Fibroblast of skin of scalp (primary cell): ENCODE data around the gene ABL2.
A peak's percentile ranks its signal among the peaks of the same experiment; 100 is the strongest.
"Not testable (repeated sequence)": the region's sequence is repeated elsewhere in the genome, so short reads cannot be mapped to it uniquely, and the experiment has no call there.

ENCODE experiments used
- DNase-seq: peaks from one replicate; pipeline ENCODE4 v3.0.0-alpha.2; 2013

The ABL2 gene

DNA sequence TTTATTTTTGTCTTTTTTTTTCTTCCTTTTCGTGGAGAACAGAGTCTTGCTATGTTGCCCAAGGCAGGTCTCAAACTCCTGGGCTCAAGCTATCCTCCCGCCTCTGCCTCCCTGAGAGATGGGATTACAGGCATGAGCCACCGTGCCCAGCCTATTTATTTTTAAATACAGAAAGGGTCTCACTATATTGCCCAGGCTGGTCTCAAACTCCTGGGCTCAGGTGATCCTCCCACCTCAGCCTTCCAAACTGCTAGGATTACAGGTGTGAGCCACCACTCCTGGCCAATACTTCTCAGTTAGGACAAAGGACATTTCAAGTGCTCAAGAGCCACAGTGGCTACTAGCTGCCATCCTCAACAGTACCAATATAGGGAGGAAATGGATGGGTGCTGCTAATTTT, 16.2 kb downstream of the ABL2 start:
- not testable (repeated sequence) for DNase-seq

DNA sequence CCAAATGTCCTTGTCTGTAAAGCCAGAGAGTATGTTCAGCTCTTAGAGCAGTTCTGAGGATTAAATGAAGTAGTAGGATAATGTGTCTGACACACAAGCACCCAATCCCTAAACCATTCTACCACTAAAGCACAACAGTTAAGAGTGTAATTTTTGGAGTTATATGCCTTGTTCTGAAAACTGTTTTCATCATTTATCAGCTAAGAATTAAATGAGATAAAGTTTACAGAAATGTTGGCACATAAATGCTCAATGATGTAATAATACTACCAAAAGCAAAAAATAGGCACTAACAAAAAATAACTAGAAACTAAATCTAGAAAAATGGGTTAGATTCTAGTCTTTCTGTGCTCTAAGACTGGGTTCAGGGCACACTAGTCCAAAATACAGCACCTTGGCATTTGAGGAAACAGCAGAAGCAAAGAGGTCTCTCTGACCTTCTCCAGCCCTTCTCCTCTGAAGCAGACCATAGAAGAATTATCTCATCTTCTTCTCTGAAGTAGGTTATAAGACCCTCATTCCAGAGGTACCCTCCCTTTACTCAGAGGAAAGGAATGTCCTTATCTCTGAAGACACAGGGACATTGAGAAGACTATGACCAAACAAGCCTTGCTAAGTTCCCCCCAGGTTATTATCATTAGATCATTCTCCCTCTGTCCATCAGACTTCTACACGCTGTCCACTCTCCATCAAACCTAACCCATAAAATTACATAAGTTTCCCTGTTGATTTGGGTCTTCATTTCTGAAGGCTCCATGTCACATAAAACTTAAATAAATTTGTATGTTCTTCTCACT, 20.6 kb downstream of the ABL2 start:
- DNase-seq, result no peak

DNA sequence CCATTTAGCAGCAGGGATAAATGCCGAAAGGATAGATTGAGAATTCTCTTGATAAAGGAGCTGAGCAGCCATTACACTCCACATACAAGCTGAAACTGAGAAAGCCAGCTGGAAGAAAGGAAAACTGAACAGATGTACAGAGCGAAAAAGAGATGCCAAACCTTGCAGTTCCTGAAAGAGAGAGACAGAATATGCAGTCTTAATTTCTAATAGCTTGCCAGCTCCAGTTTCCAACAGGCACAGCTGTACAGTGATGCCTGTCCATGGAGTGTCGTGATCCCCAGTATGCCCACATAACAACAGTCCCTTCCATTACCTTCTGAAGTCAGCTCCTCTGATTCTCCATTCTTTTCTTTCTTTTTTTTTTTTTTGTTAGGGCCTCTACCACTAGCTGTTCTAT, 22.7 kb downstream of the ABL2 start:
- no peak for DNase-seq

DNA sequence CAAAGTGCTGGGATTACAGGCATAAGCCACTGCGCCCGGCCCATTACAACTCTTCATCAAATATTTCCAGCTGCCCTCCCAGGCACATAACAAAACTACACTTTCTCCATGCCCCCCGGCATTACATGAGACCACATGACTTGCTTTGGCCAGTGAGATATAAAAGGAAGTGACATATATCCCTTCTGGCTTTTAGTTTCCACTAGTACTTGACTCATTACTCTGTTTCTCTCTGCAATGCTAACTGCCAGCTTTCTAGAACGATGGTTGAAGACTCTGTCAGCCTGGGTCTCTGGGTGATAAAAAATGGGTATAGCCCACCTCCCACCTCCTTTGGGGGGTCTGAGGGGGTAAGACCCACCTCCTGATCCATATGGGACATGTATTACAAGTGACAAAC, 24.2 kb downstream of the ABL2 start:
- DNase-seq, result no peak

DNA sequence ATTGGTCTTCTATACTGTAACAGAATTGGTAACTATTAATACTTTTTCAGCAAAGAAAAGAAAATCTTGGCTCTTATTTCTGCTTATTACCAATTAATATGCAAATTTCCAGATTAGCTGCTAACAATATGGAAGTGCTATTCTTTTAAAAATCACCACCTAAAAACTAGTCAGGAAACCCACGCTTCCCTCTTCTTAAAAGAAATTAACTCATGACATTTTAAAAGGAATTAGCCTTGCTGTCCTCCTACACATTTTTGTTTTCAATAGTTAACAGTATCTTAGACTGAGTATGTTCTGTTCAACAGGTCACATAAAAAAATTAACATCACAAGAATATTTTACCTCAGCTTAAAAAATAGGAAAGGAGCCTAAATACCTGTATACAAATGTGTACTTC, 27.3 kb downstream of the ABL2 start:
- DNase-seq, result no peak

DNA sequence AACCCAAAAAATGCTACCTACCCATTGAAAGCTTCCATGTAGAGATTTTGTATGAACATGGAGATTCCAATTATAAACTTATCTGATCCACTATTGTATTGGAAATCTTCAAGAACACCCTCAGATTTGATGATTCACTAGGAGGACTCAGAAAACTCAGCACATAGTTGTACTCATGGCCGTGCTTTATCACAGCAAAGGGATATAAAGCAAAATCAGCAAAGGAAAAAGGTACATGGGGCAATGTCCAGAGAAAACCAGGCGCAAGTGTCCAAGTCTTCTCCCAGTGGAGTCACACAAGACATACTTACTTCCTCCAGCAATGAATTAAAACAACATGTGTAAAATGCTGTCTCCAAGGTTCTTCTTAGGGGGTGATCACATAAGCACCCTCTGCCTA, 28.9 kb downstream of the ABL2 start:
- no peak for DNase-seq

DNA sequence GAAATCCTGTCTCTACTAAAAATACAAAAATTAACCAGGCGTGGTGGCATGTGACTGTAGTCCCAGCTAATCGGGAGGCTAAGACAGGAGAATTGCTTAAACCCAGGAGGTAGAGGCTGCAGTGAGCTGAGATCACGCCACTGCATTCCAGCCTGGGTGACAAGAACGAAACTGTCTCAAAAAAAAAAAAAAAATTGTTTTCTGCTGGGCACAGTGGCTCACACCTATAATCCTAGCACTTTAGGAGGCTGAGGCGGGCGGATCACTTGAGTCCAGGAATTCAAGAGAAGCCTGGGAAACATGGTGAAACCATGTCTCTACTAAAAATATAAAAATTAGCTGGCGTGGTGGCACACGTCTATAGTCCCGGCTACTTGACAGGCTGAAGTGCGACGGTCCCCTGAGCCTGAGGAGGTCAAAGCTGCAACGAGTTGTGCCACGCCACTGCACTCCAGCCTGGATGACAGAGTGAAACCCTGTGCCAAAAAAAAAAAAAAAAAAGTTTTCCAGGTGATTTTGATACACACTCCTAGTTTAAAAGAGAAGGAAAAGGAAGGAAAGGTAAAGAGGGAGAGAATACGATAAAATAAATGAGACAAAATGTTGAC, 31.7 kb downstream of the ABL2 start:
- no peak for DNase-seq

DNA sequence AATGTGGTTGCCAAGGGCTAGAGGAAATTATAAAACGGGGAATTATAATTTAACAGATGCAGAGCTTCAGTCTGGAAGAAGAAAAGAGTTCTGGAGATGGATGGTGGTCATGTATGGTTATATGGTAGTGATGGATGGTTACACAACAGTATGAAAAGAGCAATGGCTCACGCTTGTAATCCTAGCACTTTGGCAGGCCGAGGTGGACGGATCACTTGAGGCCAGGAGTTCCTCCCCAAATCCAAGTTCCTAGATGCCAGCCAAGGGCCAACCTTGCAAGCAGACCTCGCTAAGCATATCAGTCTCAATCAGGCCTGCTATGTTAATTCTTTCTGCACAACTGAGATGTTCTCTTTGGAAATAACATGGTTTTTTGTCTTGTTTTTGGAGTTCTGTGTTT, 33.6 kb downstream of the ABL2 start:
- not testable (repeated sequence) for DNase-seq

DNA sequence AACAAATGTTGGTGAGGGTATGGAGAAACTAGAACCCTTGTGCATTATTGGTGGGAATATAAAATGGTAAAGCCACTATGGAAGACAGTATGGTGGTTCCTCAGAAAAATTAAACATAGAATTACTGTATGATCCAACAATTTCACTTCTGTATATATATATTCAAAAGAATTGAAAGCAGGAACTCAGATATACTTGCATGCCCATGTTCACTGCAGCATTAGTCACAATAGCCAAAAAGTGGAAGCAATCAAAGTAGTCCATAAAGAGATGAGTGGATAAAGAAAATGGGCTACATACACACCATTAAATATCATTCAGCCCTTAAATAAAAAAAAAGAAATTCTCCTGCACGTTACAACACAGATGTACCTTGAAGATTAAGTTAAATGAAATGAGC, 34.1 kb downstream of the ABL2 start:
- no peak for DNase-seq

DNA sequence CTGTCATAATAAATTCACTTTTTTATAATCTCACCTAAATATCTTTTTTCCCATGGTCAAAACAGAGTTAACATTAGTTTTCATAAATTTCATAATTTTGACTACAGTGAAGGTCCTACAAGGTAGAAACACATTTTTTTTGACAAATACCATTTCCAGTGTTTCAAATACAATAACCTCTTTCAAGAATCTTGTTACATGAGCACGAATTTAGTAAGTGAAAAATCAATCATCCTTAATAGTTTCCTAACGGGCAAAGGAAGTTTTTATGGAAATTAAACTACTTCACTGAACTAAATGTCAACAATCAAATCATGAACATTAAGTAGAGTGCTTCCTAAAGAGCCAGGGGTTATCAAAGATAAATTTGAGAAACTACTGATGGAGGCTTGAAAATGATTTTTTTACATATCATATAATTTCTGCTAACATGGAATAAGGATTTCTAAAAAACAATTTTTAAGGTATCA, 35.4 kb downstream of the ABL2 start:
- DNase-seq, result no peak

DNA sequence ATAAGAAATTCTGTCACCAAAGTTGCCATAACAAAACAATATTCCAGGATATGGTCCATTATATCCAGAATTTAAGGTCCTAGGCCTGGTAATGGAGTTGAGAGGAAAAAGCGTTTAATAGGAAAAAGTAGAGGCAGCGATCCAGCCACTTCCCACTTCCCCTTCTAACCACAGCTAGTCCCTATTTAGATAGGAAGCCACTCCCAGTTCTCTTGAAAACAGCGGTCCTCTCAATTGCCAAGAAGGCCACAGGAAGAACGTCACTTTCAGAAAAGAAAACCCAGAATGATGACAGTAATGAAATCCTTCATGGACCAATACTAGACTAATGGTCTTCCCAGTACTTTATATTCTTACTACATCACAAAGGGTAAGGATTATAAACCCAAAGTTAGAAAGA, 38.6 kb downstream of the ABL2 start:
- DNase-seq, result no peak

DNA sequence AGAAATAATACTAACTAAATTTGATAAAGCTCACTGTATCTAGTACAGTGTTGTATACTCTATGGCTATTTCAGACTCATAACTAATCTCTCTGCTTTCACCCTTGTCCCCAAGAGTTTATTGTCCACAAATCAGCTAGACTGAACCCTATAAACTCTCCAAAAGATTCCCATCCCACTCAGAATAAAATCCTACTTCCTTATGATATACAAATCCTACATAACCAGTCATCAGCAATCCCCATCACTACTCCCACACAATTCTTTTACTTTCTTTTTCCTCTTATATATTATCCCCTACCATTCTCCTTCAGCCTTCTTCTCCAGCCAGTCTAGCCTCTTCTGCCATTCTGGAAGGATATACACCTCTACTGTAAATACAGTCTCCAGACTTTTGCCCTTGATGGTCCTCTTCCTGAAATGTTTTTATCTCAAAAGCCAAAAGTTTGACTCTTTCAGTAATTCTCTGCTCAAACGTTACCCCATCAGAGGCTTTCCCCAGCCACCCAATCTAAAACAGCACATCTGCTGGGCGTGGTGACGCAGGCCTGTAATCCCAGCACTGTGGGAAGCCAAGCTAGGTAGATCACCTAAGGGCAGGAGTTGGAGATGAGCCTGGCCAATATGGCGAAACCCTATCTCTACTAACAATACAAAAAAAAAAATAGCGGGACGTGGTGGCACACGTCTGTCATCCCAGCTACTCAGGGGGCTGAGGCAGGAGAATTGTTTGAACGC, 41.6 kb downstream of the ABL2 start:
- no peak for DNase-seq

DNA sequence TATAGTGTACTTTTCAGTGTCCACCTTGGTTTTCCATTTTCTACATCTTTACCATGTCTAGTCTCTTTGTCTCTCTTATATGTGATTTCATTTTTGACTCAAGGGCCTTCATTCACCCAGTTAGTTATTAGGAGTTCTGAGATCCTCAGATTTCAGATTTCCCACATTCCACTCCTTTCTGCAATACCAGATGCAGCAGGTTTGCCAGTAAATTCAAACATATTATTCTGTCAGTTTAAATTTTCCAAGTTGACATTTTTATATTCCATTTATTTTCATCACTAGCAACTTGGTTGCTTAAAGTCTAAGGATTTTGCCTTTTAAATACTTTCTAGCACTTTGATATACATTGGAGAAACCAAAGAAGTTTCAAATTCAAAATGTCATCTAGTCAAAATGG, 42.4 kb downstream of the ABL2 start:
- DNase-seq, result no peak

DNA sequence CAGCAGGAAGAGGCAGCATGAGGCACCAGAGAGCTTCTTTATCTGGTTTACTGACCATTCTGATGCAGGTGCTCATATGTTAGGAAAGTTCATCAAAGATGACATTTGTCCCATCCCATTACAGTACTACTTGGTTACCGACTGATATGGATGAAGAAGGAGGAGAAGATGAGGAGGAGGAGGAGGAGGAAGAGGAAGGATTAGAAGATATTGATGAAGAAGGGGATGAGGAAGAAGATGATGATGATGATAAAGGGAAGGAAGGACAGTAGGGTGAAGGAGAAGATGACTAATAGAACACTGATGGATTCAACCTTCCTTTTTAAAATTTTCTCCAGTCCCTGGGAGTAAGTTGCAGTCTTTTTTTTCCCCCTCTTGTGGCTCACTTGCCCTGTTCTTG, 45.1 kb downstream of the ABL2 start:
- DNase-seq, result no peak

DNA sequence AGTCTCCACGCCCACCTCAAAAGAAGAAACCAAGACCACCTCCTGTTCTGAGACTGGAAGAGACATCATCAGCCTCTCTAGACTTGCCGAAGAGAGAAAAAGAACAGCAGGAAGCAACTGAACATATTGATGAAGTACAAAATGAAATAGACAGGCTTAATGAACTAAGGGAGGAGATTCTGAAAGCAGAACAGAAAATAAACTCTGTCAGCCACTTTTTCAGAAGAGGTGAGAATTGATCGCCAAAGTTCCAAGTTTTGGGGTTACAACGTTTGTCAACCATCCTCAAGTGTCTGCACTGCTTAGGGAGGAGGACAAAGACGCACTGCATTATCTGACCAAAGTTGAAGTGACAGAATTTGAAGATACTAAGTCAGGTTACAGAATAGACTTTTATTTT, 45.6 kb downstream of the ABL2 start:
- DNase-seq, result no peak

DNA sequence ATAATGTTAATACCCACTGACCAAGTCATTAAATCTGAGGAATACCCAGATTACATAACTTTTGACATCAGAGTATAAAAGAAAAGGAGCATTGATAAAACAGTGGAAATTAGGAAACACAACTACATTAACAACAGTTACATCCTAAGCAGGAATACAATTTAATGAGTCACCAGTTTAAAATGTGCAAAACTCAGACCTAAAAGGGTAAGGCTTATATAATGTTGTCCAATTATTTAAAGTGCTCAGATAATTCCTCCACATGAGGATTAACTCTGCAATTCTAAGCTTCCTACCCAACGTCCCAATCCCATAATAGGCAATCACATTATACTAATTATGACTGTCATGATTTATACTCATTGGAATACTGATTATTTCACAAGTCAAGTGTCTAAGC, 50.5 kb downstream of the ABL2 start:
- peak; percentile 68 for DNase-seq

DNA sequence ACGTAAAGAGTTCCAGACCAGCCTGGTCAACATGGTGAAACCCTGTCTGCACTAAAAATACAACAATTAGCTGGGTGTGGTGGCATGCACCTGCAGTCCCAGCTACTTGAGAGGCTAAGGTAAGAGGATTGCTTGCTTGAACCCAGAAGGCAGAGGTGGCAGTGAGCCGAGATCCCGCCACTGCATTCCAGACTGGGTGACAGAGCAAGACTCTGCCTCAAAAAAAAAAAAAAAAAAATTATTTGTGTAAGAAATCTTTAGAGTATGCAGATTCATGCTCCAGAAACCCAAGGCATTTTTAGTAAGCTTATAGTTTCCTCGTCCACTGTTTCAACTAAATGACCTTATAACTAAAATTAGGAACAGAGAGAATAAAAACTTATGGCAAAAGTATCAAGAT, 51.3 kb downstream of the ABL2 start:
- DNase-seq, result peak; percentile 67

DNA sequence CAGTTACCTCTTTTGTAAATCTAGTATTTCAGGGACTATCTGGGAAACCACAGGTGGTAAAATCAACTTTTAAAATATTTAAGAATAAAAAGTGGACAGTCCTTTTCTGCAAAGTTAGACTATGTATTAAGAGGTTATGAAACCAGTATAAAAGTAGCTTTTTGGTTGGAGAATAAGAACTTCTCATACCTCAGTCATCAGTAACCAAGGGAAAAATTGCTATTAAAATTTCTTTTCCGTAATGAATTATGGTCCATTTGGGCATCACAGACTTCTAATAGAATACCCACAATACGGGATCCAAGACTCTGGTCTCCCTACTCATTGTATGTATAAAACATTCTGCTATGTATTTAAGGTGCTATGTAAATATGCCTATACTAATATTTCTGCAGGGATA, 51.9 kb downstream of the ABL2 start:
- DNase-seq, result no peak

DNA sequence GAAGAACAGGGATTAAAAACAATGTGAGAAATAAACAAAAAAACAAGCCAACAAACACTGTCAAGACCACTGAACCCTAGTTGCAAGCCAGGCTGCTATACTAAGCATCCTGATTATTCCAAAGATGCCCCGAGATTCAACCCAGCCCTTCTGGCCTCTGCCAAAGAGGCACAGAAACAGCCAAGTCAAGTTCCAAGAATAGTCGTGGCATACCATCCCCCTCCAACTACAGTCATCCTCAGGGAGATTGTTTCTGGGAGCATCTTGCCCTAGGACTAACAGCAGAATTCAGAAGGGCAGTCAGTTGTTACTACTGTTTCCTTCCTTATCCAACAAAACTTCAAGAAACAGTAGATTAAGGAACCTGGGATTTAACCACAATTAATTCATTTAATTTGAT, 52.3 kb downstream of the ABL2 start:
- DNase-seq, result peak; percentile 86

DNA sequence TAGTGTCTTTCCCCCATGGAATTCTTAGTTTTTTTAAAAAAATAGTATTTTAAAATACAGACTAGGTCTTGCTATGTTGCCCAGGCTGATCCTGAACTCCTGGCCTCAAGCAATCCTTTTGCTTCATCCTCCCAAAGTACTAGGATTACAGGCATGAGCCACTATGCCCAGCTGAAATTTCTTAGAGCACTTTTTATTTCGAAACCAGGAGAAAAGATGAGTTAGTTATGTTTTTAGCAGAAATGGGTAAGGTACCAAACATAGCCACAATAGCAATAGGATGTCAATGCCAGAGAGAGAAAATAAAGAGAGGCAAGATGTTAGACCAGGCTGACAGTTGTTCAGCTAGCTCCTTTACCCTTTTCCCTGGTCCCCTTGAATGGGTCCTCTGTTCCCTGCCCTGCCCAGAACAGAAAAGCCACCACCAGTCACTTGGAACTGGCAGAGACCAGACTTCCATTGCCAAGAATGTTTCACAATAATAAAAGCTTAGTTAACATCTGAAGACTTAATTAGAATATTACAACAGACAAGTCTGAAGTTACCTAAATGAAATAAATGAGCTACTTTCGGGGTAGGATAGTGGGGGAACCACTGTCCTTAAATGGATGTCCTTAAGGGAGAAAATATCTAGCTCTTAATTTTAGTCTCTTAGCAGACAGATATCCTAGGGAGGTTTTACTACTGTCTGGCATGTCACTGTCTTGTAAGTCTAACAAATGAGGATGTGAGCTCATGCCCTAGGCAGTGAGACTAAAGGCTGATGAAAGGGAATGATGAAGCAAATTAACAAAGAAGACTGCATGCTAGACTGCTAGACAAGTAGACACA, 54.3 kb downstream of the ABL2 start:
- DNase-seq, result peak; percentile 92

DNA sequence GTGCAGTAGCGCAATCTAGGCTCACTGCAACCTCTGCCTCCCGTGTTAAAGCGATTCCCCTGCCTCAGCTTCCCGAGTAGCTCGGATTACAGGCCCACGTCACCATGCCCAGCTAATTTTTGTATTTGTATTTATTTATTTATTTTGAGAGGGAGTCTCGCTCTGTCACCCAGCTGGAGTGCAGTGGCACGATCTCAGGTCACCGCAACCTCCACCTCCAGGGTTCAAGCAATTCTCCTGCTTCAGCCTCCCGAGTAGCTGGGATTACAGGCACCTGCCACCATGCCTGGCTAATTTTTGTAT, 59.1 kb downstream of the ABL2 start:
- DNase-seq, result not testable (repeated sequence)

DNA sequence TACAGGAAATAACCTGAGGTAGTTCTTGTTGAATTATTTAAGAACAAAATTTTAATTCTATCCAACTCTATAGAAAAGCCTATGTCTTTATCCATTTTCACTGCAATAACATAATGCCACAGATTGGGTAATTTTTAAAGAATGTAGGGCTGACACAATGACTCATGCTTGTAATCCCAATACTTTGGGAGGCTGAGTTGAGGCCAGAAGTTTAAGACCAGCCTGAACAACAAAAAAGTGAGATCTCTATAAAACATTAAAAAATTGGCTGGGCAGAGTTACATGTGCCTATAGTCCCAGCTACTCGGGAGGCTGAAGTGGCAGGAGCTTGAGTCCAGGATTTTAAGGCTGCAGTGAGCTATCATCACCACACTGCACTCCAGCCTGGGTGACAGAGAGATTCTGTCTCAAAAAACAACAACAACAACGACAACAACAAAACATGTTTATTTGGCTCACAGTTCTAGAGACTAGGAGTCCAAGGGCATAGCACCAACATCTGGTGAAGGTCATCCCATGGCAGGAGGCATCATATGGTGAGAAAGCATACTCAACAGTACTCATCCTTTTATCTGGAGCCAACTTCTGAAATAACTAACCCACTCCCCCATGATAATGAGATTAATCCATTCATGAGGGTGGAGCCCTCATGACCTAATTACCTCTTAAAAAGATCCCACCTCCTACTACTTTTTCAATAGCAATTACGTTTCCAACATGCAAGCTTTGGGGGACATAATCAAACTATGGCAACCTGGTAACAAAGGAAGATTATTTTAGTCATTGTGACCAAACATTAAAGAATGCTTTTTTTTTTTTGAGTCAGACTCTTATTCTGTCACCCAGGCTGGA, 59.6 kb downstream of the ABL2 start:
- DNase-seq, result peak; percentile 90
